Mesendoderm (in vitro differentiated cells): ENCODE measurements around the gene ZBTB7C.
A peak's percentile ranks its signal among the peaks of the same experiment; 100 is the strongest.

ENCODE experiments used
- DNase-seq: peaks from one replicate; pipeline ENCODE4 v3.0.0; 2013
- H2AK5ac ChIP-seq: 2 replicates; pipeline ENCODE4 v1.6.1; 2013; ENCODE audit warnings: low read length, inconsistent platforms
- H2BK120ac ChIP-seq: 2 replicates; pipeline ENCODE4 v1.6.1; 2013; ENCODE audit warnings: low read depth, mild to moderate bottlenecking, low read length, moderate library complexity, mixed read lengths
- H2BK15ac ChIP-seq: replicated peaks from 2 replicates; pipeline ENCODE4 v1.6.1; 2013; ENCODE audit warnings: low read depth, mild to moderate bottlenecking, moderate library complexity
- H2BK5ac ChIP-seq: 2 replicates; pipeline ENCODE4 v1.6.1; 2013; ENCODE audit warnings: low read length, inconsistent platforms
- H3K18ac ChIP-seq: 2 replicates; pipeline ENCODE4 v1.6.1; 2013; ENCODE audit warnings: mild to moderate bottlenecking, low read length, mixed read lengths
- H3K23ac ChIP-seq: one replicate; pipeline ENCODE4 v1.6.1; 2013; ENCODE audit warnings: low read length
- H3K27ac ChIP-seq: 2 replicates; pipeline ENCODE4 v1.5.1; 2013; ENCODE audit warnings: low read depth, mild to moderate bottlenecking, inconsistent platforms, low read length, moderate library complexity
- H3K27me3 ChIP-seq: 2 replicates; pipeline ENCODE4 v1.6.1; 2013; ENCODE audit warnings: low read length, control low read depth, mild to moderate bottlenecking, inconsistent platforms; ENCODE audit not compliant: insufficient read depth, poor library complexity
- H3K36me3 ChIP-seq: 2 replicates; pipeline ENCODE4 v1.6.1; 2013; ENCODE audit warnings: low read length, inconsistent platforms; ENCODE audit not compliant: control insufficient read depth, insufficient read depth
- H3K4ac ChIP-seq: one replicate; pipeline ENCODE4 v1.6.1; 2013; ENCODE audit warnings: low read depth, mild to moderate bottlenecking, low read length, moderate library complexity
- H3K4me1 ChIP-seq: 2 replicates; pipeline ENCODE4 v1.6.1; 2013; ENCODE audit warnings: low read depth, low read length, inconsistent platforms; ENCODE audit not compliant: control insufficient read depth
- H3K4me2 ChIP-seq: 2 replicates; pipeline ENCODE4 v1.6.1; 2013; ENCODE audit warnings: low read length
- H3K4me3 ChIP-seq: 2 replicates; pipeline ENCODE4 v1.5.1; 2013; ENCODE audit warnings: mild to moderate bottlenecking, low read length
- H3K56ac ChIP-seq: one replicate; pipeline ENCODE4 v1.6.1; 2013; ENCODE audit warnings: low read length
- H3K79me1 ChIP-seq: 2 replicates; pipeline ENCODE4 v1.6.1; 2013; ENCODE audit warnings: low read length, inconsistent platforms
- H3K79me2 ChIP-seq: 2 replicates; pipeline ENCODE4 v1.6.1; 2013; ENCODE audit warnings: mild to moderate bottlenecking, low read length; ENCODE audit not compliant: control insufficient read depth, insufficient read depth
- H3K9ac ChIP-seq: 2 replicates; pipeline ENCODE4 v1.6.1; 2013; ENCODE audit warnings: low read length, inconsistent platforms
- H4K5ac ChIP-seq: one replicate; pipeline ENCODE4 v1.6.1; 2013; ENCODE audit warnings: low read length
- H4K8ac ChIP-seq: one replicate; pipeline ENCODE4 v1.6.1; 2013; ENCODE audit warnings: low read depth, mild to moderate bottlenecking, control low read depth, low read length, moderate library complexity
- WGBS: extraction: QIAGEN DNeasy Blood & Tissue Kit; methylation state at CpG from one replicate; pipeline ENCODE4 v1.1.7; 2013; ENCODE audit warnings: low lambda C conversion rate, missing lambda C conversion rate; ENCODE audit not compliant: insufficient coverage; ENCODE audit errors: extremely low coverage; 5-methylcytosine and 5-hydroxymethylcytosine counted together

ZBTB7C gene

GRCh38 chr18:48011926-48012465 is 397.2 kb downstream of the ZBTB7C start:
- no peak for DNase-seq
- no peak overlapping the region for H3K18ac ChIP-seq

GRCh38 chr18:48010264-48010663 is 398.9 kb downstream of the ZBTB7C start:
- WGBS: no CpG with 5 or more reads among the region's 2 CpGs

More at GRCh38 chr18:48011926-48012465, 397.2 kb downstream of the ZBTB7C start:
- H3K27ac ChIP-seq: no peak overlapping the region
- no peak overlapping the region for H3K4me3 ChIP-seq
- no peak overlapping the region for H3K23ac ChIP-seq
- no peaks in the 10 kb centered on the region for H3K79me1 ChIP-seq
- no peak overlapping the region for H4K5ac ChIP-seq
- no peak overlapping the region for H3K9ac ChIP-seq
- no peak overlapping the region for H3K4ac ChIP-seq
- H3K79me2 ChIP-seq: no peaks in the 10 kb centered on the region
- no peak overlapping the region for H3K4me2 ChIP-seq
- H3K56ac ChIP-seq: no peak overlapping the region
- no CpG with 5 or more reads among the region's 6 CpGs for WGBS
- H3K27me3 ChIP-seq: no peaks in the 10 kb centered on the region
- H3K36me3 ChIP-seq: no peaks in the 10 kb centered on the region
- no peak overlapping the region for H2BK120ac ChIP-seq
- H4K8ac ChIP-seq: no peak overlapping the region
- no peak overlapping the region for H2BK5ac ChIP-seq
- no peak overlapping the region for H2AK5ac ChIP-seq
- H3K4me1 ChIP-seq: peaks cover 4% of the 10 kb centered on the region
- H2BK15ac ChIP-seq: no peak overlapping the region

DNA sequence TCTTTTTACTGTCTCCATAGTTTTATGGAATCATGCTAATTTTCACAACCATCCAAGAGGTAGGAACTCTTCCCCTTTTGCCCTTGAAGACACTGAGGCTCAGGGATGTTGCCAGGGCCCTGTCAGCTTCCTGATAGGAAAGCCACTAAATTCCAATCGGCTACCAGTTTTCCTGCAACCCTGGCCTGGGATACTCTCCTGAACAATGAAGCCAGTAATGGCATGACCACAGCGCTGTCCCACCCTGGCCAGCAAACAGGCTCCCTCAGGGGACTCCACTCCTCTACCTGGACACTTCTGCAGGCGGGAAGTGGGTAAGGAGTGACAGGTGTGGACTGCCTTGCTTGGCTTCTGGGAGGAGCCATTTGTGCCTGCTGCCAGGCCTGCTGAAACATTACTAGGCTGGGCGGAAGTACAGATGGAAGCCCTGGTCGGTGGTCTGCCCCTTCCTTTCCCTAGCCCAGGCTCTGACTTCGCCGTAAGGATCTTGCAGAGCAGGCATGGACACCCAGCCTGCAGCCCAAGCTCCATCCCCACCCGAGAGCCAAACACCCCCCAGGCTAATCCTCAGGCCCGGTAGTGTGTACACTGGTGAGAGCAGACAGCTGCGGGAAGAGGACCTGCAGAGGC is 400.0 kb downstream of the ZBTB7C start:
- Histone ChIP-seq H4K8ac (no peak overlapping the region), H3K56ac (peak overlapping the region; percentile 45), H3K18ac (no peak overlapping the region), H4K5ac (no peak overlapping the region), H3K4me2 (no peak overlapping the region), H3K4ac (no peak overlapping the region), H2BK120ac (no peak overlapping the region), H3K4me3 (no peak overlapping the region), H2AK5ac (no peak overlapping the region), H3K23ac (no peak overlapping the region), H3K27me3 (no peaks in the 10 kb centered on the region), H3K4me1 (peaks cover 4% of the 10 kb centered on the region), H3K9ac (no peak overlapping the region), H2BK5ac (no peak overlapping the region), H3K27ac (no peak overlapping the region), H3K79me1 (no peaks in the 10 kb centered on the region), H3K36me3 (no peaks in the 10 kb centered on the region), H2BK15ac (no peak overlapping the region), H3K79me2 (no peaks in the 10 kb centered on the region)
- DNase-seq: no peak
- WGBS: no CpG with 5 or more reads among the region's 10 CpGs

More at GRCh38 chr18:48010264-48010663, 398.9 kb downstream of the ZBTB7C start:
- no peak overlapping the region for H4K5ac ChIP-seq
- no peak overlapping the region for H3K56ac ChIP-seq
- no peak overlapping the region for H3K9ac ChIP-seq
- H3K4me1 ChIP-seq: peaks cover 4% of the 10 kb centered on the region
- H3K79me1 ChIP-seq: no peaks in the 10 kb centered on the region
- H2AK5ac ChIP-seq: no peak overlapping the region
- no peak overlapping the region for H3K23ac ChIP-seq
- no peak for DNase-seq
- H3K27ac ChIP-seq: no peak overlapping the region
- H2BK120ac ChIP-seq: no peak overlapping the region
- H3K4me3 ChIP-seq: no peak overlapping the region
- H4K8ac ChIP-seq: no peak overlapping the region
- no peak overlapping the region for H2BK5ac ChIP-seq
- H3K18ac ChIP-seq: no peak overlapping the region
- no peaks in the 10 kb centered on the region for H3K79me2 ChIP-seq
- no peak overlapping the region for H2BK15ac ChIP-seq
- H3K4me2 ChIP-seq: no peak overlapping the region
- no peak overlapping the region for H3K4ac ChIP-seq
- H3K36me3 ChIP-seq: no peaks in the 10 kb centered on the region
- H3K27me3 ChIP-seq: no peaks in the 10 kb centered on the region

DNA sequence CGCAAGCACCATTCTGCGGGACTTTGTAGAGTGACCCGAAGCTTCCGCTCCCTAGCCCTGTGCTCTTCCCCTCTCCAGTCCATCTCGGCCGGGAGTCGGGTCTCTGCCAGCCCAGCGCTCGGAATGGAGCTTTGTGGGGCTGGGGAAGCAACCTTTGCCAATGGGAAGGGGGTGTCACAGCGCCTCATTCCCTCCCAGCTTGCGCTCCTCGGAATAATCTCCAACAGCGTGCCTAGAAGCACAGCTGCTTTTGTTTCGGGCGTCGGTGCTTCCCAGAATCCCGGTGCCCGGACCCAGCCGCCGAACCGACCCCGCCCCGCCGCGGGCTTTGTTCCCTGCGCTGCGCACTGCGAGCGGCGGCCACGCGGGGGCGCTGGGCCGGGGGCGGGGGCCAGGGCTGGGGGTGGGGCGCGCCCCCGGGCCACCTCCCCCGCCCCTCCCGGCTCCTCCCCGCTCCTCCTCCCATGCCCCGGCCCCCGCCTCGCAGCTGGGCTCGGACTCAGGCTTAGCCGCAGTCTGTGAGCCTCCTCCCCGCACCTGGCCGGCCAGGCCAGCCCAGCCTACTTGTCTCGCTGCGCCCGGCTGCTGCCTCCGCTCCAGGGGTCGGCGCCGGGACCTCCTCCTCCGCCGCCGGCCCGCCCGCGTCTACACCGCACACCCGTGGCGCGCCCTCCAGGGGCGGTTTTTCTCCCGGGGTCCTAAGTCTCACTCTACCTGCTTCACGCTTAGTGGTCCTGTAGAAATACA is 401.1 kb downstream of the ZBTB7C start:
- Histone ChIP-seq H3K4ac (peak overlapping the region; percentile 56), H3K4me1 (peaks cover 4% of the 10 kb centered on the region), H3K23ac (peak overlapping the region; percentile 90), H3K36me3 (no peaks in the 10 kb centered on the region), H4K8ac (no peak overlapping the region), H3K79me2 (no peaks in the 10 kb centered on the region), H2BK5ac (peak overlapping the region; percentile 66), H2BK120ac (no peak overlapping the region), H3K27ac (peak overlapping the region; percentile 25), H3K9ac (peak overlapping the region; percentile 78), H3K4me3 (peak overlapping the region; percentile 31), H3K18ac (peak overlapping the region; percentile 65), H3K4me2 (peak overlapping the region; percentile 71), H3K56ac (peak overlapping the region; percentile 92), H2BK15ac (no peak overlapping the region), H2AK5ac (no peak overlapping the region), H4K5ac (peak overlapping the region; percentile 21), H3K79me1 (no peaks in the 10 kb centered on the region), H3K27me3 (no peaks in the 10 kb centered on the region)
- no CpG with 5 or more reads among the region's 68 CpGs for WGBS
- peak; percentile 94 for DNase-seq

GRCh38 chr18:48007381-48007780 is 401.8 kb downstream of the ZBTB7C start:
- Histone ChIP-seq H3K4me3 (no peak overlapping the region), H2BK5ac (peak overlapping the region; percentile 12), H3K18ac (peak overlapping the region; percentile 65), H3K56ac (peak overlapping the region; percentile 92), H3K36me3 (no peaks in the 10 kb centered on the region), H2AK5ac (peak overlapping the region; percentile 79), H3K79me2 (no peaks in the 10 kb centered on the region), H3K9ac (peak overlapping the region; percentile 78), H3K4me1 (peaks cover 4% of the 10 kb centered on the region), H3K4me2 (peak overlapping the region; percentile 71), H4K5ac (peak overlapping the region; percentile 21), H3K4ac (peak overlapping the region; percentile 56), H2BK15ac (no peak overlapping the region), H2BK120ac (no peak overlapping the region), H3K27ac (no peak overlapping the region), H3K27me3 (no peaks in the 10 kb centered on the region), H3K23ac (no peak overlapping the region), H3K79me1 (no peaks in the 10 kb centered on the region), H4K8ac (no peak overlapping the region)
- DNase-seq: no peak
- no CpG with 5 or more reads among the region's 10 CpGs for WGBS
